Adrenal gland (tissue), 12 donors: ENCODE data around the gene COL24A1. TPM values are rescaled to one million over a fixed set of nuclear protein-coding genes. Genes with fewer than 3 reads are reported as not detected.

Experiments
- DNase-seq, 7 donors: peaks; one replicate each; pipeline ENCODE4 v3.0.0-alpha.2; 2019 to 2020
- H3K27ac ChIP-seq, 5 donors: fragments of 200-600 bp; sonication (generic) in 4 of 5; 1 replicate in 3 of 5; 2 replicates in 2 of 5; pipeline versions ENCODE4 v1.5.1 to v1.8.0; 2016 to 2020; ENCODE audit warnings: mild to moderate bottlenecking in 1 of 5
- H3K27me3 ChIP-seq: fragments of 200-600 bp; 2 replicates; pipeline ENCODE4 v1.8.0; 2021
- H3K36me3 ChIP-seq, 2 donors: fragments of 200-600 bp; replicated peaks in 1 of 2; 1 replicate in 1 of 2; 2 replicates in 1 of 2; pipeline versions ENCODE4 v1.5.1 to v1.8.0; 2018 to 2022
- H3K4me1 ChIP-seq, 2 donors: fragments of 200-600 bp; replicated peaks in 1 of 2; 1 replicate in 1 of 2; 2 replicates in 1 of 2; pipeline versions ENCODE4 v1.5.1 to v1.8.0; 2018 to 2021
- H3K4me3 ChIP-seq, 4 donors: fragments of 200-600 bp; sonication (generic) in 3 of 4; one replicate each; pipeline ENCODE4 v1.5.1; 2016 to 2018
- H3K9me3 ChIP-seq, 3 donors: fragments of 200-600 bp; sonication (generic) in 1 of 3; replicated peaks in 1 of 3; 1 replicate in 2 of 3; 2 replicates in 1 of 3; pipeline versions ENCODE4 v1.5.1 to v1.8.0; 2016 to 2021
- POLR2A ChIP-seq, 2 donors: fragments of 450-650 bp; IDR thresholded peaks; one replicate each; pipeline ENCODE4 v1.6.1; 2017; ENCODE audit warnings: antibody characterized with exemption in 2 of 2, mild to moderate bottlenecking in 2 of 2, moderate library complexity in 1 of 2
- WGBS, 4 donors: extraction: QIAGEN DNeasy Blood & Tissue Kit in 2 of 4; methylation state at CpG; one replicate each; pipeline versions ENCODE4 v1.1.5 to v1.1.7; 2013 to 2017; 5-methylcytosine and 5-hydroxymethylcytosine counted together
- intact Hi-C, 2 donors: fragments of 100-400 bp; cut with DNase I; formaldehyde crosslinking; loops; one replicate each; pipeline versions ENCODE4 v1.14.1 to v1.15.0; 2022 to 2023
- polyA plus RNA-seq, 3 donors: library from polyadenylated mRNA; stranded (reverse); fragments of 200-250 nt in 2 of 3; fragments of 350-450 nt in 1 of 3; fragmentation: Illumina TruSeq in 1 of 3; extraction: RNeasy Lipid Tissue Mini Kit (QIAGEN cat#74804) in 1 of 3; gene quantifications; one replicate each; pipeline ENCODE4 v1.2.3, GENCODE V29; 2013 to 2014
- total RNA-seq, 9 donors: library from RNA; depleted of rRNA in 4 of 9; stranded (reverse); fragments of >200 nt in 4 of 9; fragments of 120-200 nt in 1 of 9; fragmentation: NEBNext Ultra II Directional in 1 of 9; extraction: Animal tissue kit (Norgen Biotek cat#: 25700) in 1 of 9; gene quantifications; one replicate each; pipeline versions ENCODE4 v1.1.0 to v1.2.4, GENCODE V29; 2013 to 2023
- TF ChIP-seq, protein P1 (sequence below), 6 experiments: fragments of 450-650 bp in 4 of 6; fragments of 200-600 bp in 2 of 6; sonication (generic) in 1 of 6; IDR thresholded peaks; 1 replicate in 5 of 6; 2 replicates in 1 of 6; pipeline versions ENCODE4 v1.5.1 to v1.8.0; 2016 to 2021; ENCODE audit warnings: antibody characterized with exemption in 6 of 6, mild to moderate bottlenecking in 2 of 6, moderate library complexity in 1 of 6
- donor health status: healthy with polysubstance abuse.
- donor health status: Bipolar disorder and iron deficiency.
- donor health status: DM: yes; HTN: yes; CAD: no.
- donor health status: DM: no; HTN: no; CAD: no.
- donor health status: DM: no; HTN: no; CAD: no.
- donor health status: DM: yes; HTN: yes; CAD: no.

The COL24A1 gene
- total and polyA plus RNA-seq, 12 donors = 0.02 to 0.50 (median 0.11) TPM; not detected in 3

- no peaks in the 10 kb centered on the region for H3K27me3 ChIP-seq
- intact Hi-C loops = no loop called here
- no peaks in the 10 kb centered on the region for H3K36me3 ChIP-seq
- H3K27ac ChIP-seq = no peak overlapping the region
- H3K9me3 ChIP-seq = no peaks in the 10 kb centered on the region
- TF ChIP-seq, protein P1, sequence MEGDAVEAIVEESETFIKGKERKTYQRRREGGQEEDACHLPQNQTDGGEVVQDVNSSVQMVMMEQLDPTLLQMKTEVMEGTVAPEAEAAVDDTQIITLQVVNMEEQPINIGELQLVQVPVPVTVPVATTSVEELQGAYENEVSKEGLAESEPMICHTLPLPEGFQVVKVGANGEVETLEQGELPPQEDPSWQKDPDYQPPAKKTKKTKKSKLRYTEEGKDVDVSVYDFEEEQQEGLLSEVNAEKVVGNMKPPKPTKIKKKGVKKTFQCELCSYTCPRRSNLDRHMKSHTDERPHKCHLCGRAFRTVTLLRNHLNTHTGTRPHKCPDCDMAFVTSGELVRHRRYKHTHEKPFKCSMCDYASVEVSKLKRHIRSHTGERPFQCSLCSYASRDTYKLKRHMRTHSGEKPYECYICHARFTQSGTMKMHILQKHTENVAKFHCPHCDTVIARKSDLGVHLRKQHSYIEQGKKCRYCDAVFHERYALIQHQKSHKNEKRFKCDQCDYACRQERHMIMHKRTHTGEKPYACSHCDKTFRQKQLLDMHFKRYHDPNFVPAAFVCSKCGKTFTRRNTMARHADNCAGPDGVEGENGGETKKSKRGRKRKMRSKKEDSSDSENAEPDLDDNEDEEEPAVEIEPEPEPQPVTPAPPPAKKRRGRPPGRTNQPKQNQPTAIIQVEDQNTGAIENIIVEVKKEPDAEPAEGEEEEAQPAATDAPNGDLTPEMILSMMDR (IDR thresholded peaks at IDR 0.05) = no peak
- no peak for TF ChIP-seq POLR2A (IDR thresholded peaks at IDR 0.05)
- H3K4me3 ChIP-seq = no peak overlapping the region
- 71 to 81% (median 75%) methylated on average over 1 of the region's 1 CpG for WGBS, 4 donors
- H3K4me1 ChIP-seq = no peaks in the 10 kb centered on the region
- DNase-seq = no peak
Measured at GRCh38 chr1:86035101-86035500, 121.5 kb downstream of the COL24A1 start.

DNA sequence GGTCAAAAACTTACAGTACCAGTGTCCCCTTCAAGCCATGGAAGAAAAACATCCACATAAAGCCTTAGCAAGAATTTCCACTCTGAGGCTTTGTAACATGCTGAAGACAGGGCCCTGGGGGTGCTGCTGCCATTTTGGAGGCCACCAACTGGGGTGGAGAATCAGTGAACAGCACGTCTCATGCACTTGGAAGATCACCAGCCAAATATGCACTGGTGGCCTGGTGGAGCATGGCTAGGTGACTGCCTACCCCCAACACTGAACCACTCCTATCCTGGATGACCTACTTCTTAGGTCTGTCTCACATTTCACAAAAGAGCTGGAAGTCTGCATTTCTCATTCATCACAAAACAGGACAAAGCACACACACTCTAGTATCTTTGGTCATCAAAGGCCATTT is 126.4 kb downstream of the COL24A1 start:
- Histone ChIP-seq H3K4me1 (no peaks in the 10 kb centered on the region), H3K36me3 (no peaks in the 10 kb centered on the region), H3K27me3 (no peaks in the 10 kb centered on the region), H3K9me3 (no peaks in the 10 kb centered on the region), H3K27ac (no peak overlapping the region), H3K4me3 (no peak overlapping the region)
- intact Hi-C loops = no loop called here
- DNase-seq = no peak
- WGBS, 4 donors = 45 to 100% (median 72%) methylated on average over 1 of the region's 1 CpG
- TF ChIP-seq, protein P1 (IDR thresholded peaks at IDR 0.05) = no peak
- no peak for TF ChIP-seq POLR2A (IDR thresholded peaks at IDR 0.05)

- intact Hi-C loops = loop anchor here in 1 of 2 donors (10.0 kb wide), 1 partner anchor 714 kb away; no protein-coding TSS in a partner anchor
- no peaks in the 10 kb centered on the region for H3K9me3 ChIP-seq
- H3K4me1 ChIP-seq = no peaks in the 10 kb centered on the region
- no peak overlapping the region for H3K27ac ChIP-seq
- H3K36me3 ChIP-seq = no peaks in the 10 kb centered on the region
- WGBS, 4 donors = 20 to 34% (median 27%) methylated on average over 2 of the region's 2 CpGs
- no peak overlapping the region for H3K4me3 ChIP-seq
- peak in 2 of 7 donors; percentile 8 to 17 for DNase-seq
- TF ChIP-seq, protein P1 (IDR thresholded peaks at IDR 0.05) = peak; percentile 22 to 75 (median 38)
- no peak for TF ChIP-seq POLR2A (IDR thresholded peaks at IDR 0.05)
- H3K27me3 ChIP-seq = no peaks in the 10 kb centered on the region
Measured at GRCh38 chr1:86018283-86018923, 138.2 kb downstream of the COL24A1 start.

DNA sequence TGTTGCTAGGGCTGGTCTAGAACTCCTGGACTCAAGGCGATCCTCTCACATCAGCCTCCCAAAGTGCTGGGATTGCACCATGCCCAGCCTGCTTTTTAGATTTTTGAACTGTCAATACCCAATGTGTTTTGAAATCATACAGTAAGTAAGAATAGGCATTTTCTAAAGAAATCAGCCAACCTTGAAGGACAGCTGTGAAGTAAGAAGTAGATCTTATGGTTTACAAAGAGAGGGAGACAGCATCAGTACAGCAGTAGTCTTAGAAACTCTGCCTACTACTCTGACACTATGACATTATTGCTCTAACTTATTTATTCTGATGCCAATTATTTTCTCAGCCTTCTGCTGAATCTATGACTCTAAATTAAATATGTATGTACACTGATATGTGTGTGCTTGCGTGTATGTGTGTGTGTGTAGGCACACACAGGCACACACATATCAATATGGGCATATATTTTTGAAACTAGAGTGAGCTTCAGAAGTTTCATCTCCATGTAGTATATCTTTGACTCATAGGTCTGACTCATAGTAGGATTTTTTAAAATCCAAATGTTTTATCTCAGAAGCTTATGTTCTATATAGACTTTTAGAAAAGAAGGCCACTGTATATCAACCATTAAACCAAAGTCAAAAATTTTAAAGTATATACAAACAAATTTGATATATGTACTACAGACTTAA is 140.4 kb downstream of the COL24A1 start:
- no peaks in the 10 kb centered on the region for H3K27me3 ChIP-seq
- DNase-seq = no peak
- intact Hi-C loops = loop anchor here in 1 of 2 donors (10.0 kb wide), 1 partner anchor 711 kb away; no protein-coding TSS in a partner anchor
- H3K9me3 ChIP-seq = no peaks in the 10 kb centered on the region
- no peak overlapping the region for H3K27ac ChIP-seq
- no peaks in the 10 kb centered on the region for H3K36me3 ChIP-seq
- TF ChIP-seq POLR2A (IDR thresholded peaks at IDR 0.05) = no peak
- TF ChIP-seq, protein P1 (IDR thresholded peaks at IDR 0.05) = no peak
- no peaks in the 10 kb centered on the region for H3K4me1 ChIP-seq
- H3K4me3 ChIP-seq = no peak overlapping the region
- 71 to 85% (median 82%) methylated on average over 2 of the region's 2 CpGs for WGBS, 4 donors
